ENCODE results near the gene ARRDC2. TPM values are rescaled to one million over a fixed set of nuclear protein-coding genes. Genes with fewer than 3 reads are reported as not detected.

ARRDC2 gene
- 6.2 and 8.4 TPM in 2 replicates for total RNA-seq

DNA sequence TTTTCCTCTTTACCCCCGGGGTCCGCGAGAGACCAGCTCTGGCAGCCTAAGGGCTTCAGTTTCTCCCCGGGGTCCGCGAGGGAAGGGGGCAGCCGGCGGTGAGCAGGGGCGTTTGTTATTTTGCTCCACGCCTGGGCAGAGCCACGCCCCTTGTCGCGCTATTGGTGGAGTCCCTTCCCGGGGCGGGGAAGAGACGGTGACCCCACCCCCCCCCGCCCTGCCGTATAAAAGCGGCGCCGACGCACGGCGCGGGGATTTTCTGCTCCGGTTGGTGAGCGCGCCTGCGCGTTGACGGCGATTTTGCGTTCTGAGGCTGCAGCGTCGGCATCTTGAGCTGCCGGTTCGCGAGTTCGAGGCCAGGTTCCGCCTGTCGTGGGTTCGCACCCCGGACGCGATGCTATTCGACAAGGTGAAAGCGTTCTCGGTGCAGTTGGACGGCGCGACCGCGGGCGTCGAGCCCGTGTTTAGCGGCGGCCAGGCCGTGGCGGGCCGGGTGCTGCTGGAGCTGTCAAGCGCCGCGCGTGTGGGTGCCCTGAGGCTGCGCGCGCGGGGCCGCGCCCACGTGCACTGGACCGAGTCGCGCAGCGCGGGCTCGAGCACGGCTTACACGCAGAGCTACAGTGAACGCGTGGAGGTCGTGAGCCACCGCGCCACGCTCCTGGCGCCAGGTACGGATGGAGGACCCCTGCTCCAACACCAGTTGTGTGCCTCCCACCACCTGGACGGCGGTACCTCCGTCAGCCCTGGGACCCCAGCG, at the start of gene ARRDC2:
Gene ARRDC2, plus strand, starts transcription at position 254 of the 757 bp plus-strand sequence. Its CDS starts 141 bp downstream, at position 395.

DNA sequence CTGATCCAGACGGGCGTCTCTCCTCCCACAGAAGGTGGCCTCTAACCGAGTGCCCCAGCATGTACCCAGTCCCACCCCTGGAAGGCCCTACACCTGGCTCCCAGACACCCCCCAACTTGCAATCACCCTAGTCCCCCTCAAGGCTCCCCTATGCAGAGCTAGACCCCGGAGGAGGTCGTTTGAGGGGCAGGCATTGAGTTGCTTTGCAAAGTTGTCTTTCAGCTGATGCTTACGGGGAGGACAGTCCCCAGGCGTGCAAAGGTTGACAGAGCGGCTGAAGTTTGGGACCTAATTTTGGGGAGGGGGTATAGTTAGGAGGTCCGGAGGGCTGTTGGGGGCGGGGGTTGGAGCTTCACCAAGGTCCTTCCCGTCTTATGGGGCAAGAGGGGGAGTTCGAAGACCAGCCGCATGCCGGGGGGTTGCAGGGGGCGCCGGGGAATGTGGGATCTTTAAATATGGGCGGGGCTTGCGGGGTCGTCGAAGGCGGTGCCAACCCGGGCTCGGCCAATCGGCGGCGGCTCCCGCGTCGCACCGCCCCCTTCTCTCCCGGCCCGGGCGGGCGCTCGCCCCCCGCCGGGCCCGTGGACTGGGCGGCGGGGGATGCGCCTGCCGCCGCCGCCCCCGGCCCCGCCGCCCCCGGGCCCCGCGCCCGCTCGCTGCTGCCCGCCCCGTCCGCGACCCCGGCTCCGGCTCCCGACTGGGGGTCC, 41.3 kb upstream of the ARRDC2 start, which contains the start of gene KCNN1:
Gene KCNN1, plus strand, starts transcription at position 558 of the 707 bp plus-strand sequence. CDS start 6,782 bp downstream, outside the sequence.

Other genes starting within 250 kb of the ARRDC2 start
- 9.1 and 12.6 TPM in 2 replicates for gene B3GNT3, start 213.0 kb upstream of the ARRDC2 start, total RNA-seq
- 0.21 TPM in 1 of 2 replicates, not detected in the other for gene INSL3, start 186.7 kb upstream of the ARRDC2 start, total RNA-seq
- 0.34 and 0.78 TPM in 2 replicates for gene JAK3, start 160.2 kb upstream of the ARRDC2 start, total RNA-seq
- gene RPL18A, start 148.3 kb upstream of the ARRDC2 start, total RNA-seq, result 1,014 and 1,206 TPM in 2 replicates
- gene SLC5A5, start 136.2 kb upstream of the ARRDC2 start, total RNA-seq, result under 0.01 and 0.28 TPM in 2 replicates
- gene CCDC124, start 75.2 kb upstream of the ARRDC2 start, total RNA-seq, result 64.6 and 91.0 TPM in 2 replicates
- under 0.01 and 0.14 TPM in 2 replicates for gene KCNN1, start 41.1 kb upstream of the ARRDC2 start, total RNA-seq
- gene IL12RB1, start 78.8 kb downstream of the ARRDC2 start, total RNA-seq, result under 0.01 TPM in 1 of 2 replicates, not detected in the other
- 1.7 and 5.1 TPM in 2 replicates for gene MAST3, start 89.6 kb downstream of the ARRDC2 start, total RNA-seq
- 8.2 and 46.5 TPM in 2 replicates for gene PIK3R2, start 145.0 kb downstream of the ARRDC2 start, total RNA-seq
- 28.7 and 36.9 TPM in 2 replicates for gene IFI30, start 165.6 kb downstream of the ARRDC2 start, total RNA-seq
- 8.8 and 21.9 TPM in 2 replicates for gene MPV17L2, start 185.0 kb downstream of the ARRDC2 start, total RNA-seq
- gene RAB3A, start 195.9 kb downstream of the ARRDC2 start, total RNA-seq, result under 0.01 and 1.4 TPM in 2 replicates
- gene PDE4C, start 218.3 kb downstream of the ARRDC2 start, total RNA-seq, result under 0.01 and 0.14 TPM in 2 replicates